RWPE1 (cell line): ENCODE results near the gene COL26A1.

ENCODE experiments used
- CTCF ChIA-PET: fragments of 350-600 bp; sonication (Branson Sonifier 250); formaldehyde crosslinking; extraction: SDS; loops from one replicate; lab custom pipeline; 2021; lab: Yijun Ruan, JAX
- POLR2A ChIA-PET: fragments of 400-600 bp; formaldehyde crosslinking; extraction: SDS; loops from one replicate; lab custom pipeline; 2020; ENCODE audit warnings: antibody characterized with exemption; ENCODE audit not compliant: low non-redundant PET; lab: Yijun Ruan, JAX
- DNase-seq: peaks from one replicate; pipeline ENCODE4 v3.0.0; 2012; ENCODE audit warnings: low spot score
- H3K27ac ChIP-seq: fragments of 450-650 bp; 2 replicates; pipeline ENCODE4 v1.5.1; 2017
- CTCF ChIP-seq: fragments of 450-650 bp; conservative IDR thresholded peaks from 2 replicates; pipeline ENCODE4 v1.5.1; 2017; ENCODE audit warnings: low read depth, mild to moderate bottlenecking

The COL26A1 gene

GRCh38 chr7:101550641-101551541, 188.2 kb downstream of the COL26A1 start:
- ChIA-PET POLR2A (no interaction called here), CTCF (no interaction called here)
- DNase-seq = no peak
- no peak for TF ChIP-seq CTCF
- H3K27ac ChIP-seq = no peak overlapping the region

- CTCF ChIA-PET = interaction anchor here (0.9 kb wide), 1 partner anchor 50 kb away, joined by 3 read pairs; no protein-coding TSS in a partner anchor
- DNase-seq = no peak
- no peak for TF ChIP-seq CTCF
- H3K27ac ChIP-seq = no peak overlapping the region
- POLR2A ChIA-PET = no interaction called here
Measured at GRCh38 chr7:101553018-101553770, 190.5 kb downstream of the COL26A1 start.

GRCh38 chr7:101553771-101554445, 191.2 kb downstream of the COL26A1 start:
- H3K27ac ChIP-seq = no peak overlapping the region
- TF ChIP-seq CTCF = no peak
- ChIA-PET CTCF (interaction anchor here (0.9 kb wide), 1 partner anchor 49 kb away, joined by 3 read pairs; no protein-coding TSS in a partner anchor), POLR2A (no interaction called here)
- no peak for DNase-seq

GRCh38 chr7:101554584-101555268, 192.1 kb downstream of the COL26A1 start:
- DNase-seq = no peak
- no peak overlapping the region for H3K27ac ChIP-seq
- no peak for TF ChIP-seq CTCF
- POLR2A ChIA-PET = no interaction called here
- CTCF ChIA-PET = interaction anchor here (0.6 kb wide), 1 partner anchor 422 kb away, joined by 5 read pairs; no protein-coding TSS in a partner anchor

GRCh38 chr7:101555269-101555920, 192.7 kb downstream of the COL26A1 start:
- H3K27ac ChIP-seq = no peak overlapping the region
- CTCF ChIA-PET = interaction anchor here (0.6 kb wide), 1 partner anchor 421 kb away, joined by 5 read pairs; no protein-coding TSS in a partner anchor
- POLR2A ChIA-PET = no interaction called here
- no peak for DNase-seq
- TF ChIP-seq CTCF = no peak
